Measurements from ENCODE around the gene RAB43. TPM values are rescaled to one million over a fixed set of nuclear protein-coding genes. Genes with fewer than 3 reads are reported as not detected.
A peak's percentile ranks its signal among the peaks of the same experiment; 100 is the strongest.

Gene RAB43
- total RNA-seq, 2 donors from 2014 or later, result 26.4 to 53.5 TPM

GRCh38 chr3:129052675-129053074, 68.9 kb downstream of the RAB43 start:
- DNase-seq (ENCODE audit: low spot score) (no peak), ATAC-seq (ENCODE audit: insufficient number of reproducible peaks, low FRiP score, low read depth) (no peak)
- no peaks in the 10 kb centered on the region for H3K36me3 ChIP-seq
- no peaks in the 10 kb centered on the region for H3K9me3 ChIP-seq
- peaks cover 13 to 24% of the 10 kb centered on the region in 2 donors for H3K4me1 ChIP-seq (ENCODE audit: control insufficient read depth in 1 of 2, low read depth in 2 of 2)
- H3K4me3 ChIP-seq, result no peak overlapping the region
- no peak for TF ChIP-seq CTCF (IDR thresholded peaks at IDR 0.05)
- H3K27me3 ChIP-seq (replicated peaks; ENCODE audit: insufficient read depth), result no peaks in the 10 kb centered on the region
- peak overlapping the region; percentile 74 to 83 for H3K27ac ChIP-seq

DNA sequence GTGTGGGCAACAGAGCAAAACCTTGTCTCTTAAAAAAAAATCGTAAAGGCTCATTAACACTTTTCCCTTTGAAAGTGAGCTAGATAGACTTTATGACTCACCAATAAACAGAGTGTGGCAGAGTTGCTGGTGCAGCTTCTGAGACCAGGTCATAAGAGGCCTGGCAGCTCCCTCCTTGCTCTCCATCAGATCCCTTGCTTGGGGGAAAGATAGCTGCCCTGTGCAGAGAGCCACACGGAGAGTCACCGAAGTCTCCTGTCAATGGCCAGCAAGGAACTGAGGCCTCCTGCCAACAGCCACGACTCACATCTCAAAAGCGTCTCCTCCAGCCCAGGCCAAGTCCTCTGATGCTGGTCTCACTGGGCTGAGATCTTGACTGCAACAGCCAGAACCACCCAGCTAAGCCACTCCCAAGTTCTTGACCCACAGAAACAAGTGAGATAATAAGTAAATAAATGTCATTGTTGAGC, 69.7 kb downstream of the RAB43 start:
- H3K36me3 ChIP-seq, result no peaks in the 10 kb centered on the region
- H3K4me1 ChIP-seq (ENCODE audit: control insufficient read depth in 1 of 2, low read depth in 2 of 2), result peaks cover 13 to 24% of the 10 kb centered on the region in 2 donors
- H3K9me3 ChIP-seq, result no peaks in the 10 kb centered on the region
- DNase-seq (ENCODE audit: low spot score), result no peak
- no peak overlapping the region for H3K4me3 ChIP-seq
- H3K27me3 ChIP-seq (replicated peaks; ENCODE audit: insufficient read depth), result no peaks in the 10 kb centered on the region
- peak overlapping the region; percentile 74 to 83 for H3K27ac ChIP-seq
- TF ChIP-seq CTCF (IDR thresholded peaks at IDR 0.05), result no peak
- no peak for ATAC-seq (ENCODE audit: insufficient number of reproducible peaks, low FRiP score, low read depth)

GRCh38 chr3:129050556-129051295, 70.9 kb downstream of the RAB43 start:
- ATAC-seq (ENCODE audit: insufficient number of reproducible peaks, low FRiP score, low read depth) (no peak), DNase-seq (ENCODE audit: low spot score) (no peak)
- no peaks in the 10 kb centered on the region for H3K27me3 ChIP-seq (replicated peaks; ENCODE audit: insufficient read depth)
- TF ChIP-seq CTCF (IDR thresholded peaks at IDR 0.05), result no peak
- peaks cover 13 to 30% of the 10 kb centered on the region in 2 donors for H3K4me1 ChIP-seq (ENCODE audit: control insufficient read depth in 1 of 2, low read depth in 2 of 2)
- H3K4me3 ChIP-seq, result no peak overlapping the region
- no peaks in the 10 kb centered on the region for H3K36me3 ChIP-seq
- no peaks in the 10 kb centered on the region for H3K9me3 ChIP-seq
- H3K27ac ChIP-seq, result no peak overlapping the region

GRCh38 chr3:129047553-129047839, 74.1 kb downstream of the RAB43 start:
- no peak for TF ChIP-seq CTCF (IDR thresholded peaks at IDR 0.05)
- Histone ChIP-seq H3K4me3 (no peak overlapping the region), H3K27ac (no peak overlapping the region), H3K9me3 (no peaks in the 10 kb centered on the region), H3K36me3 (no peaks in the 10 kb centered on the region), H3K4me1 (ENCODE audit: control insufficient read depth in 1 of 2, low read depth in 2 of 2) (peaks cover 6 to 18% of the 10 kb centered on the region in 2 donors), H3K27me3 (replicated peaks; ENCODE audit: insufficient read depth) (no peaks in the 10 kb centered on the region)
- ATAC-seq (ENCODE audit: insufficient number of reproducible peaks, low FRiP score, low read depth), result no peak
- no peak for DNase-seq (ENCODE audit: low spot score)

DNA sequence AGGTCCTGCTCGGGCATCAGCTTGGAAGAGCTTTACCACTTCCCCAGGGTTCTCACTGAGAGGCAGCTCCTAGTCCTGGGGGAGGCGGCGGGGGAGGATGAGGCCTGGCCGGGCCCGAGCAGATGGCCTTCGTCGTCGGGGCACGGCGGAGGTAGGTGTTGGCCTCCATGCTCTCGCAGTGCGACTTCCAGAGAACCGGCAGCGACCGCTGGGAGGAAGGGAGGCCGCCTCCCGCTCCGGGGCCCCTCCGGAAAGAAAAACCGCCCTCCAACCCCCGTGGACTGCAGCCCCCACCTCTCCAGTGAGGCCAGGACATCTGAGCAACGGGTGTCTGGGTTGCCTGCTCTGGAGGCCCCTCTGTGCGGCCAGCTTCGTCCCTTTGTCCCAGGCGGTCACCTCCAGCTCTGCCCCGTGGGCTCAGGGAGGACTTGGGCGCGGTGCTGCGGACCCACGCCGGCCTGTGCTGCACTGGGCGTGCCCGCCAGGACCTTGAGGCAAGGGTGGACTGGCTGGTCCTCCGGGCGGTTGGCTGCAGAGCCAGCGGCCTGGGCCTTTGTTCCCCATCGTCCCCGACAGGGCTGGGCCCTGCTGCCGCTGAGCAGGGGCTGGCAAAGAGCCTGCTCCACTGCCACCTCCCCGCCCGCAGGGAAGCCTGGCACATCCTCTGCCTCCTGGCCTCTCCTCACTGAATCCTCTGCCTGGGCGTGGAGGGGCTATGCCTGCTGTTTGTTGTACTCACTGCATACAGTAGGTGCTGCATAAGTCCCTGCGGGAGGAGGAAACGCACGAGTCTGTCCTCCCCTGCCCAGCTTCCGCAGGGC, 74.7 kb downstream of the RAB43 start:
- Histone ChIP-seq H3K36me3 (no peaks in the 10 kb centered on the region), H3K9me3 (no peaks in the 10 kb centered on the region), H3K4me3 (no peak overlapping the region), H3K27ac (no peak overlapping the region), H3K27me3 (replicated peaks; ENCODE audit: insufficient read depth) (no peaks in the 10 kb centered on the region), H3K4me1 (ENCODE audit: control insufficient read depth in 1 of 2, low read depth in 2 of 2) (peaks cover under 1 to 13% of the 10 kb centered on the region in 2 donors)
- no peak for TF ChIP-seq CTCF (IDR thresholded peaks at IDR 0.05)
- DNase-seq (ENCODE audit: low spot score) (no peak), ATAC-seq (ENCODE audit: insufficient number of reproducible peaks, low FRiP score, low read depth) (no peak)

Data from thoracic aorta (tissue), 2 donors.